SH-SY5Y (cell line): Measurements from ENCODE around the gene EGFL7.

Source experiments
- GATA2 ChIP-seq: IDR thresholded peaks from 2 replicates; pipeline ENCODE4 v1.6.1; 2011; ENCODE audit warnings: mild to moderate bottlenecking, low read depth, low read length
- GATA3 ChIP-seq: IDR thresholded peaks from 2 replicates; pipeline ENCODE4 v1.6.1; 2011; ENCODE audit warnings: low read depth, mild to moderate bottlenecking, low read length, moderate library complexity

- TF ChIP-seq GATA2 (no peak), GATA3 (no peak)
These were observed 22.5 kb downstream of the EGFL7 start for GRCh38 chr9:136685216-136685615.
